IPS-18c (cell line): ENCODE data around the gene ANKRD44.
"Not testable (repeated sequence)": the region's sequence is repeated elsewhere in the genome, so short reads cannot be mapped to it uniquely, and the experiment has no call there.

Source experiments
- H3K4me3 ChIP-seq: 2 replicates; pipeline ENCODE4 v1.7.0; 2013; ENCODE audit warnings: low read depth, mild to moderate bottlenecking, low read length, moderate library complexity; ENCODE audit not compliant: insufficient read depth
- H3K9me3 ChIP-seq: one replicate; pipeline ENCODE4 v1.6.1; 2013; ENCODE audit warnings: mild to moderate bottlenecking, low read length, moderate library complexity; ENCODE audit not compliant: control insufficient read depth, insufficient read depth

The ANKRD44 gene

DNA sequence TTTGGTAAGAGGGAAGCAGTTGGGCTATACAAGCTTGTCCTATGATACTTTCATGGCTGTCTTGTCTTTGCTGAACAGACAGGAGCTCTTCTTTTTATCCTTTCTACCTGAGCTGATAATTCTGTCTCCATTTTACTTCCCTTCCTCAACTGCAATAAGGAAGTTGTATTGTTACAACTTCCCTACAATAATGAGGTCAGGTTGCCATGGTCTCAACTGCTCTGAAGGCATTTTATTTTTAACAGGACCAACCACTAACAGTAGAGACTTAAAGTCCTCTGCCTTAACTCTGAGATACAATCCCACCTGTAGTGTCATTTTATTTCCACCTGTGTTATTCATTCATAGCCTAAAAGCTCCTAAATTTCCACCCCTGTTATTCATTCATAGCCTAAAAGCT is 265.5 kb downstream of the ANKRD44 start:
- no peak overlapping the region for H3K4me3 ChIP-seq
- H3K9me3 ChIP-seq = no peaks in the 10 kb centered on the region

DNA sequence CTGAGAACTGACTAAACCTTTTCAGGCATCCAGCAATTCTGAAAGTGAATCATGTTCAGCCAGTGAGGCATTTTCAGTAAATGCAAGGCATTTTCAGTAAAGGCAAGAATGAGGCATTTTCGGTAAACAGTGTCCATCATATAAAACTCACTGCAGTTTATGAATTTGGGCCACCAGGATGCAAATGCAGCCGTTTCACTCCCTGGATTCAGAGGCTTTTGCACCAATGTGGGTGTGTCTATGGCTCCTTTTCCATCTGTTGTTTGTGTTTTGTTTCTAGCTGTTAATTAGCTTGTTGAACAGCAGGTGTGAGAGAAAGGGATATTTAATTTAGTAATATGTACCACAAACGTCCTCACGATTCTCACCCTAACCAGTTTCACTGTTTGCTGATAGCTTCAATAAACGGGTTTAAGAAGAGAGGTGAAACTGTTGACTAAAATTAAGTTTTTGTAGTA is 267.8 kb downstream of the ANKRD44 start:
- no peak overlapping the region for H3K4me3 ChIP-seq
- no peaks in the 10 kb centered on the region for H3K9me3 ChIP-seq

DNA sequence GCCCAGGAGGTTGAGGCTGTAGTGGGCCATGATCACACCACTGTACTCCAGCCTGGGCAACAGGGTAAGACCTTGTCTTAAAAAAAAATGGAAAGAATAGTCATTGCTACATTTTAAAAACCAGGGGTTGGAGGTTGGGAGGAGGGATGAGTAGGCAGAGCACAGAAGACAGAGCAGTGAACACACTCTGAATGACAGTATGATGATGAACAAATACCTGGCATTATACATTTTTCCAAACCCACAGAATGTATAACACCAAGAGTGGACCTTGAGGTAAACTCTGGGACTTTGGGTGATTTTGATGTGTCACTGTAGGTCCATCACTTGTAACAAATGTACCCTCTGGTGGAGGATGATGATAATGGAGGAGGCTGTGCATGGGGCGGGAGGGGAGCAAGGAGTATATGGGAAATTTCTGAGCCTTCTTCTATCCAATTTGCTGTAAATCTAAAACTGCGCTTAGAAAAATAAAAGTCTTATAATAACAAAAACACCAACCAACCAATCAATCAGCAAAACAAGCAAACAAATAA is 272.6 kb downstream of the ANKRD44 start:
- H3K4me3 ChIP-seq = no peak overlapping the region

DNA sequence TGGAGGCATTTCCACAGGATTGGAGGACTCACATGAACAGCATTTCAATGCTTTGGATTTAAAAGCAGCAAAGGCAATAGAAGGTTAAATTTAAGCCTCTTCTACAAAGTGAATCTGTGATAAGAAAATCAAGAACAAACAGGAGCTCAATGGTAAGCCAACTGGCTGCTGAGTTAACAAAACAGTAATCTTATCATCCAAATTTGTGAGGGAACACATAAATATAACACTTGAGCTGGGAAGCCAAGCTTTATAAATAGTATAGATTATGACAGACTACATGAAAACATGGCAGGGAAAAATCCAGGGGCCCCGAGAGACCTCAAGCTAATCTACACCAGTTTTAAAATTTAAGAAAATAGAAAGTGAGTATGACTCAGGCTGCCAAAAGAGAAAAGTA is 275.6 kb downstream of the ANKRD44 start:
- no peaks in the 10 kb centered on the region for H3K9me3 ChIP-seq
- no peak overlapping the region for H3K4me3 ChIP-seq

More for the DNA sequence above, 272.6 kb downstream of the ANKRD44 start:
- no peaks in the 10 kb centered on the region for H3K9me3 ChIP-seq

DNA sequence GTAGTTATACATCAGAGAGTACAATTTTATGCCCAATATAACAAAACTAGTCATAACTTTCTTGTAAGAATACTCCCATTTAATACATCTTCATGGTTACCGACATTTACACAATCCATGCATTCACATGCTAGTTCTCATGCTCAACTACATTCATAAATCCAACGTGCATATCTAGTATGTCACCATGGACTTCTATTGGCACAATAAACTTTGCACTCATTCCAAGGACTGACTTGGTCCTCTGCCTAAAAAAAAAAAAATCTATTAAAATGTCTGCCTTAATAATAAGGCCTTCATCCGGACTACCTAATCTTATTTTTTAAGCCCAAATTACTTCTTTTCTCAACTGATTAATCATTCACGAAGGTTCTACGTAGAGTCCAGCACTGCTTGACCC is 276.3 kb downstream of the ANKRD44 start:
- Histone ChIP-seq H3K4me3 (no peak overlapping the region), H3K9me3 (no peaks in the 10 kb centered on the region)

DNA sequence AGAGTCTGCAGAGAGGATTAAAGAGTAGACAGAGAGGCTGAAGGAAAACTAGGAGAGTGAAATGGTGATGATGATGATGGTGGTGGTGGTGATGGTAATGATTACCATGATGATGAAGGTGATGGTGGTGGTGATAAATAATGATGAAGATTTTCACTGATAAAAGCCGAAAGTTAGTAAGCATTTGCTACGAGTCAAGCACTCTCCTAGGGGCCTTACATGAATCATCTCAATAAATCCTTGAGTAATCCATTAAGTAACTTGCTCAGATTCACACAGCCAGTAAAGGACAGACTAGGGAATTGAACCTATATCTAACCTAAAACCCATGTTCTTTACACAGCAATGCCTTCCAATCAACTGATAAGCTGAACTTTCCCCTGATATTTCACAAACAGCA is 277.4 kb downstream of the ANKRD44 start:
- Histone ChIP-seq H3K4me3 (no peak overlapping the region), H3K9me3 (no peaks in the 10 kb centered on the region)

DNA sequence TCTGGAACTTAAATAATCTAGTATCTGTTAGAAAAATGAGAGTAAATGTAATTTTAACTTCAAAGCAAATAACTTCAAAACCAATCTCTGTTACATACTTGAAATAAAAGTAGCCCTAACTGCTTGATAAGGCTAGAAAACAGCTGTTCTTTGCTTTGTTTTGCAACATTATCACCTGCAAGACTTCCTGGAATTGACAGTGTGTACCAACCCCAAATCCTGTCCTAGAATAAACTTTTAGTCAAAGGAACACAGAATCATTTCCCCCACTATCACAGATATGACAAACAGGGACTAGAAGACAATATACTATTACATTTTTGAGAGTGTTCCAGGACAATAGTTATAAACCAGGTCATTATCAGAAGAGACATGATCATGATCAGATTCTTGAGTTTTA is 278.8 kb downstream of the ANKRD44 start:
- Histone ChIP-seq H3K9me3 (no peaks in the 10 kb centered on the region), H3K4me3 (no peak overlapping the region)

DNA sequence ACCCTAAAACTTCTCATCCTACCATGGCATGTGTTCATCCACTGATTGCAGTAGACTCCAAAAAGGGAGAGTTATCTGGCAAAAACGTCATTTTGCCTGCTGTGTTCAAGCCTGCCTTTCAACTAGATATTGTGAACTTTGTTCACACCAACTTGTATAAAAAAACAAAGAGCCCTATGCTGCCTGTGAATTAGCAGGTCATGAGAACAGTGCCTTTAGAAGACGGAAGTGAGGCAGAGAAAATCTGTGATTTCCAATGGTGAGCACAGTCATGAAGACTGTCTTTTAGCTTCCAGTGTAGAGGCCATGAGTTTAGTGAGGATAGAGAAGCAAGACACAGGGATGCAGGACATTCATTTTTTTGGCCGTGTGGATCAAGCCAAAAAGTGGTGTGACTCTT is 280.5 kb downstream of the ANKRD44 start:
- Histone ChIP-seq H3K4me3 (no peak overlapping the region), H3K9me3 (no peaks in the 10 kb centered on the region)

DNA sequence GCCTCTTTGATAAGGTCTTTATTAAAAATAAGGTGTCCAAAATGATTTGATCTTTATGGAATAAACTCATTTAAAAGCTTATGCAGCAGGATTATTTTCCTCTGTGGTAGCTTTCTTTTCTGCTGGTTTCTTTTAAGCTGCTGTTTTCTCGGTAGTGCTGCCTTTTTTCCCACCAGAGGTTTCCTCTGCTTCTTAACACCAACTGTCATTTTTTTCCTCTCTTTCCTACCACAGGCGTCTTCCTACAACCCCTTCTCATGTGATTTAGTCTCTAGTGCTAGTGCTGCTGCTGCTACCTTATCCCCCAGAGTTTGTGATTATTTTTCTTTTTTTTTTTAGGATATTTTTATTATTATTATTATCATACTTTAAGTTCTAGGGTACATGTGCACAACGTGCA is 281.9 kb downstream of the ANKRD44 start:
- H3K4me3 ChIP-seq = no peak overlapping the region

DNA sequence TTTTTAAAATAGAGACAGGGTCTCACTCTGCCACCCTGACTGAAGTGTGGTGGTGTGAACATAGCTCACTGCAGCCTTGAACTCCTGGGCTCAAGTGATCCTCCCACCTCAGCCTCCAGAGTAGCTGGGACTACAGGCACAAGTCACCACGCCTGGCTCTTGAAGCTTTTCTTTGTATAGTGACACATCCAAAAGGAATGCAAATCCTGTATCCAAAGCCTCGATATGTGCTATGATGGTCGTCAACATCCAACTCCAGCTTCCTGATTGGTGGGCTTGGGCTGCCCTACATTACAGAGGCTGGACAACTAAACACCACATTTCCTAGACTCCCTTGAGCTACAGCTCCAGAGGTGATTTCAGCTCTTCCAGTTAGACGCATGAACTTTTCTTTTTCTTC is 282.4 kb downstream of the ANKRD44 start:
- no peak overlapping the region for H3K4me3 ChIP-seq
- H3K9me3 ChIP-seq = no peaks in the 10 kb centered on the region

More for the DNA sequence above, 281.9 kb downstream of the ANKRD44 start:
- no peaks in the 10 kb centered on the region for H3K9me3 ChIP-seq

DNA sequence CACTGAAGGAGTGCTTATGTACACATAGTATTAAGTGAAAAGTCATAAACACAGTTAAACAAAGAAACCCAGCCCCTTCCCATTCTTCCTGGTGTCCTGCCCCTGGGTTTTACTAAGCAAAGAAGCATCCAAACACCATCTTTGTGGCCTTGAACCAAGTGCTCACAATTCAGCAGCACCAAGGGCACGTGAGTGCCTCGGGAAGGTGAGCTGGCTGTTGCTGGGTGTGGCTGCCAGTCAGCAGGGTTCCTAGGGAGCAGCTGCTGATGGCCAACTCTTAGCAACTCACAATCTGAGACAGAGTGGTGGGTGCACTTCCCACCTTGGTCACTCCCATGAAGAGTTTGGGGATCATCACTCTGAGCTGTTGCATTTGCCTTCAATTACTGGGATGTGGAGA is 286.4 kb downstream of the ANKRD44 start:
- no peaks in the 10 kb centered on the region for H3K9me3 ChIP-seq

DNA sequence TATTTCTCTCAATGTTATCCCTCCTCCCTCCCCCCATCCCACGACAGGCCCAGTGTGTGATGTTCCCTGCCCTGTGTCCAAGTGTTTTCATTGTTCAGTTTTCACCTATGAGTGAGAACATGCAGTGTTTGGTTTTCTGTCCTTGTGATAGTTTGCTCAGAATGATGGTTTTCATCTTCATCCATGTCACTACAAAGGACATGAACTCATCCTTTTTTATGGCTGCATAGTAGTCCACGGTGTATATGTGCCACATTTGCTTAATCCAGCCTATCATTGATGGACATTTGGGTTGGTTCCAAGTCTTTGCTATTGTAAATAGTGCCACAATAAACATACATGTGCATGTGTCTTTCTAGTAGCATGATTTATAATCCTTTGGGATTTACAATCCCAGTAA is 289.7 kb downstream of the ANKRD44 start:
- not testable (repeated sequence) for H3K4me3 ChIP-seq, H3K9me3 ChIP-seq

More for the DNA sequence above, 286.4 kb downstream of the ANKRD44 start:
- no peak overlapping the region for H3K4me3 ChIP-seq

DNA sequence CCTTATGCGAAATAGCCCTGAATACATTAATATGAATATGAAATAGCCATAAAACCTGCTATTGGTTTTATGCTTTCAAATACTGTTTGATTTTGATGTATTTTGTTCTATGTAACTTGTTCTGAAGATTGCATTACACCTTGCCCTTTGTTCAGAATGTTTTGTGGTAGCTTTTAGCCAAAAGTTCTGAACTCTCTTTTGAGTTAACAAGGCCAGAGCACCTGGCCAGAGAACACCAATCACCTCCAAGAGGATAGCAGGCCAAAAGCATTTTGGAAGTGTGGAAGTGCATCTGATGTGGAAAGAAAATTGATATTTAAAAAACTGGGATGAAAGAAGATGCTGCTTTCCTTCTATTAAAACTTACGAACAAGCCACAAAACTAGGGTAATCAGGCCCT is 297.5 kb downstream of the ANKRD44 start:
- Histone ChIP-seq H3K9me3 (no peaks in the 10 kb centered on the region), H3K4me3 (no peak overlapping the region)

DNA sequence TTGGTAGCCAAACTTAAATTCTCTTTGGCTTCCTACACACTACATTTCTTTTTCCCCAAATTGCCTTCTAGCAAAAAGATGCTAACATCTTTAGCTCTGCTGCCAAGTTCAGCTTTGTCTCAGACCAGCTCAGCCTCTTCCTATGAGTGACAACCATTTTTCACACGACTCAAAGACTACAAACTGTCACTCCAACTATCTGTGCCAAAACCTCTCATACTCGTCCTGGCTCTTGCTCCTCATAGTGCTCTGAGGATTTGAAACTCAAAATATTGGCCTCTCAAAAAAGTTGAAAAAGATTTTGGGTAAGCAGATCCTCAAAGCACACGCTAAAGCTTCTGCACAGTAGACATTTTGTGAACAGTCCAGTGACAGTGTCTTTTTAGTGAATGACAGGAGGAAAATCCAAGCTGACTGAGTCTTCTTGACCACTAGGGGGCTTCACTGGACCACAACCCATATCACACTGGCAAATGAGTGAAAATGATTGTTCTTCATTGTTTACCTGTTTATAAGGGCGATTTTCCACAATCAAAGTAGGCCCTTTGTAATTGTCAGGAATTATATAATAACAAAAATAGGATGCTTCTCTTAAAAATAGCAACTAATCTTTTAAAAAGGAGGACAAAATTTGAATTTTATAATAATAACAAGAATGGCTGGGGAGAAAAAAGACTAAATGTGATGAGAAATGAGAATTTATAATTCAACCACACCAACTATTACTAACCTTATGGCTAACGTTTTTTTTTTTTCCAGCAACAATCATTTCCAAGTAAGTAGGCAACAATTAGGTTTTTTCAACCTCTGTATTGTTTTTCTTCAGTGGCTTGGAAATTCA is 298.6 kb downstream of the ANKRD44 start:
- no peak overlapping the region for H3K4me3 ChIP-seq
- no peaks in the 10 kb centered on the region for H3K9me3 ChIP-seq

DNA sequence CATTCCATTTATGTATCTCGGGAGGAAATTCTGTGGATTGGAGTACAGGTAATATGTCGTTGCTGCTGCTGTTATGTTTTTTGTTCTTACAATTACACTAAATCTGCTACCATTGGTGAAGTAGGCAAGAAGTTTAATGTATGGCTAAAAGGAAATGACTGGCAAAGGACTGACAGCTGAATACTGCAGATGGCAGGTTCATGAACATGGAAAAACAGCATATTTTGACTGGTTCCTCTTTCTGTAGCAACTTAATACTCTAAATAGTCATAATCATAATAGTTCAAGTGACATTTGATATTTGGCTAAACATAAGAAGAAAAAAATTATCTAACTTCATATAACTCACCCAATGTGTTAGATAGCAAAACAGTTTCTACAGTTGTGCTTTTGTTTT is 299.6 kb downstream of the ANKRD44 start:
- H3K9me3 ChIP-seq = no peaks in the 10 kb centered on the region

DNA sequence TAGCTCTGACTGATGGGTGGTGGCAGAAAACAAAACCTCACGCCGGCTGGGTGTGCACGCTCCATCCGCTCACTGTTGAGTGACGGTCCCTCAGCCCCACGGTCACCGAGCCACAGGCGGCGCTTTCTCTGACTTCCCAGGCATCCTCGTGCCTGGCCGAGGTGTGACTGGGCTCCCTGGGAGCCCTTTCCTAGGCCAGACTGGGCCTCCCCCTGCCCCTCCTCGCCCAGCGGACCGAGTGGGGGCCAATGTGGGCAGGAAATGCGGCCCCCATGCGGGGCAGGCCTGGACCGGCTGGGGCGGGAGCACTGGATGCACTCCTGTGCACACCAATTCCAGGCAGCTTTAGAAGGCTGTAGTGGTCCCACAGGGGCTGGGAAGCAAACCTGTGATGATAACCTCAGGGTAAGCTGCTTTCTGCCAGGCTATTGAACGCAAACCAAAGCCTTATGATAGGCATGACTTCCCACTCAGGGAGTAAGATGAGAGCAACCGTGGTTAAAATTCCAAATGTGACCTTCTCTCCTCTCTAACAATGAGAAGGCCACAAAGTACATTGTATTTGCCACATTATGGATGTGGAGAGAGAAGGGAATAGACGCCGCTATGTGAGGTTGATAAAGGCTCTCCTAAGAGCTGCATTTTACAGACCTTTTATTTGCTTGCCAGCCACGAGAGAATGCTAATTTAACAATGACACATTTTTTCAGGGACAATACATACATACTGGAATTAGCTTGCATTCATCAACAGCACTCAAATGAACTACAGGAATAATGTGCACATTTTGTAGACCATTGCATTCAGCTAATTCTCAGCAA is 300.2 kb downstream of the ANKRD44 start:
- Histone ChIP-seq H3K4me3 (no peak overlapping the region), H3K9me3 (no peaks in the 10 kb centered on the region)

More for the DNA sequence above, 299.6 kb downstream of the ANKRD44 start:
- H3K4me3 ChIP-seq = no peak overlapping the region

DNA sequence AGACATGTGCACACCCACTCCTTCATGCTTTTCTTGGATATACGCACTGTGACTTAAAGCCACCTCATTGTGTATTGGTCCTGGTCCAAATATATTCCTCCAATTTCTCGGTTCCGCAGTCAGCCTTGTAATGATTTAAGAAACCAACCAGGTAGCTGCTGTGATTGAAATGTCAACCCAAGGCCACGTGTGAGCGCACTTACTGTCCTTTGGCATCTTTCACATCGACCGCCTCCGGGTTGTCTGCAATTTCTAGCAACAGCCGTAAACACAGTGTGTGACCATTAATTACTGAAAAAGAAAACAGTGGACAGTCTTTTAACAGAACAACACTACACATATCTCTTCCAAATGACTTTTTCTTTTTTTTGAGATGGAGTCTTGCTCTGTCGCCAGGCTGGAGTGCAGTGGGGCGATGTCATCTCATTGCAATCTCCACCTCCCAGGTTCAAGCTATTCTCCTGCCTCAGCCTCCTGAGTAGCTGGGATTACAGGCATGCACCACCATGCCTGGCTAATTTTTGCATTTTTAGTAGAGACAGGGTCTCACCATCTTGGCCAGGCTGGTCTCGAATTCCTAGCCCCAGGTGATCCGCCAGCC is 301.7 kb downstream of the ANKRD44 start:
- not testable (repeated sequence) for H3K9me3 ChIP-seq

More for the DNA sequence above, 301.7 kb downstream of the ANKRD44 start:
- not testable (repeated sequence) for H3K4me3 ChIP-seq
